GM12874 (cell line): ENCODE measurements around the gene LOC101059915.
"Not testable (repeated sequence)": the region's sequence is repeated elsewhere in the genome, so short reads cannot be mapped to it uniquely, and the experiment has no call there.

ENCODE experiments used
- CTCF ChIP-seq: IDR thresholded peaks from 2 replicates; pipeline ENCODE4 v1.5.1; 2011; ENCODE audit warnings: low read depth, mild to moderate bottlenecking, control low read depth, low read length, moderate library complexity; ENCODE audit not compliant: insufficient read depth

Gene LOC101059915

DNA sequence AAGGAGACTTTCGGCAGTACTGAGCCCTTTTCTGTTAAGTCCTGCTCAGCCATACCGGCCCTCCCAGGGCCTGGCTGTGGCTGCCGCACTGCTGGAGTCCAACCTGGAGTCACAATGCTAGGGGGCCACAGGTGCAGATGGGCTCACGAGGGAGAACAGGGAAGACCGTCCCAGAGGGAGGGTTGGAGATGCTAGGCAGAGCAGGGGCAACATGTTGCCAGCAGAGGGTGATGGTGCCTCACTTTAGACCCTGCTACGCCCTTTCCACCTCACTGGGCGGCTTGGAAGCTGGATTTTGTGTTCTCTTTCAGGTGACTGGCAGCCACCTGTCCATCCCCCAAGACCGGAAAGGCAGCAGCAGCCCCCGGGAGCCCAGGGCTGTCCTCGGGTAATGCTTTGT, 2.6 kb downstream of the LOC101059915 start:
- peak; percentile 35 for TF ChIP-seq CTCF

DNA sequence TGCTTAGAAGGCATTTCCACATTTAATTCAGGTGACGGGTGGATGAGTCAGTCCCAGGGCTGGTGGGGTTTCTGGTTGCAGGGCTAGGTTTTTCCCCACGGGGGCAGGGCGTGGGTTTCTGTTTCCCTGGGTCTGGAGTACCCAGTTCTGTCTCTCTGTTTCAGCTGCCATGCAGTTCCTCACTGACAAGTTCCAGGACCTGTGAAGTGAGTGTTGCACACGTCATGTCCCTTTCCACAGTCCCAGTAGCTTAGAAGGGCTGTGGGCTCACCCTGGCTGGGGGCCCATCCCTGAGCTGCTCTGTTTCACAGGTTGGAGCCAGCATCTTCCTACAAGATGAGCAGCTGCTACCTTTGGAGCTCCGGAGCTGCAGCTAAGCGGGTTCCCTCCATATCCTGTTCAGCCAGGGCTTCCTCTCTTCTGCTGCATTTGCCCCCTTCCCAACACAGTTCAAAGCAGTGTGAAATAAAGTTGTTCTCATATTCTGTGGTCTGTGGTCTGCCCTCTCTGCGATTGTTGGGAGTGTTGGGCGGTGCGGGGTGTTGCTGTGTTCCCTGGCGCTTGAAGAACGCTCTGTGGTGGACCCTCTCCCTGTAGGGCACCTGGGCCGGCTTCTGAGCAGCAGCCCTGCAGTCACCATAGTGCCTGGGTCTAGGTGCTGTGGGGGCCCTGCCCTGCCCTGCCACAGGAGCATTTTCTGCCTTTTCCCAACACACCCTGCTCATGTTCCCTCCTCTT, 3.9 kb downstream of the LOC101059915 start:
- TF ChIP-seq CTCF: no peak

DNA sequence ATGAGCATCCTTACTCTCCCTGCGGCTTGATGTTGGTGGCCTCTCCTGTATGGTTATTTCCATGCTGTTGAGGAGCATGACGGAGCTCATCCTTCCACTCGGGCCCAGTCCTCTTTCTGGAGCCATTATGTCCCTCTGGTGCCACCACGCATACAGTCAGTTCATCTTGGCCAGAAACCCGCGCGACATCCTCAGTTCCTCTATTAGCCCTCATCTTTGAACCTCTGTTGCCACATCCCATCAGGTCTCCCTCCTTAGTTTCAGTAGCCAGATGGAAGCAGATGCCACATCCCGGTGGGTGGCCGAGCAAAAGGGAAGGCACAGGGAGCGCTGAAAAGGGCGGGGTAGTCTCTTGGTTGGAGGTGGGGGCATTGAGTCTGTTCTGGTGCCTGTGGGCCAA, 4.6 kb downstream of the LOC101059915 start:
- TF ChIP-seq CTCF: no peak

DNA sequence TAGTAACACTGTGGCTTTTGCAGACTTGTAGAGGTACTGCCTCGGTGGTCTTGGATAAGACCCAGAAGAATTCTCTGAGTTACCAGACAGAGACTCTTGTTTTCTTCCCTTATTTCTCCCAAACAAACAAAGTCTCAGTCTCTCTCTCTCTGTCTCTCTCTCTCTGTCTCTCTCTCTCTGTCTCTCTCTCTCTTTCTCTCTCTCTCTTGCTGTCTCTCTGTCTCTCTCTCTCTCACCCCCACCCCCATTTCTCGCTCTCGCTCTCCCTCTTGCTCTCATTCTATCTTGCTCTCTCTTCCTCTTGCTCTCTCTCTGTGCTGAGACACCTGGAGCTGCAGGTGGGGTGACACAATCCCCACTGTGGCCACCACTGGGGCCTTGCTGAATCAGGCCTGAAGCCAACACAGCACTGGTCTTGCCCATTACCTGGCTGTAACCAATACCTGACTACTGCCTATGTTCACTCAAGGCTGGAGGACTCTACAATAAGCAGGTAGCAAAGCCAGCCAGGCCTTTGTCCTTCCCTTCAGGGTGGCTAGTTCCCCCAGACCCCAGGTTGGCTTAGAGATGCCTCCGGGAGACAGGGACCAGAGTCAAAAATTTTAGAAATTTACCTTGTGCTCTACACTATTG, 12.3 kb downstream of the LOC101059915 start:
- no peak for TF ChIP-seq CTCF

DNA sequence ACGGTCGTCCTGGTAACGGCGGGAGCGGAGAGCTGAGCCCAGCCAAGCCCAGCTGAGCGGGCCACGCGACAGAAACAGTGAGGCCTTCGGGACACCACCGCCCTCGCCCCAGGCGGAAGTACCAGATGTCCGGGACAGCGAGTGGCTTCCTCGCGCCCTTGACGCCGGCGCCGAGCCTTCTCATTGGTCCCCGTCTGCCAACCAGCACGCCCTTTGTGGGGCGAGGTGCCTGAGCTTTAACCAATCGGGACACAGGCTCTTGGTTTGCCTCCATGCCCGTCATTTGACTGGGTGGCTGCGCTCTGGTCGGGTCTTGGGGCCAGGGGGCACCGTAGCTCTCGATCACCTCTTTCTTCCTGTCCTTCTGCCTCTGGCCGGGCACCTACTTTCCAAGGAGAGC, 50.8 kb downstream of the LOC101059915 start, which contains the start of gene CXorf49:
TSS of gene CXorf49 (minus strand) at position 101 of the 400 bp plus-strand sequence. CDS start 134 bp downstream, outside the sequence.
- TF ChIP-seq CTCF: not testable (repeated sequence)
